ENCODE measurements around the gene OR5T3.
"Not testable (repeated sequence)": the region's sequence is repeated elsewhere in the genome, so short reads cannot be mapped to it uniquely, and the experiment has no call there.

OR5T3 gene

DNA sequence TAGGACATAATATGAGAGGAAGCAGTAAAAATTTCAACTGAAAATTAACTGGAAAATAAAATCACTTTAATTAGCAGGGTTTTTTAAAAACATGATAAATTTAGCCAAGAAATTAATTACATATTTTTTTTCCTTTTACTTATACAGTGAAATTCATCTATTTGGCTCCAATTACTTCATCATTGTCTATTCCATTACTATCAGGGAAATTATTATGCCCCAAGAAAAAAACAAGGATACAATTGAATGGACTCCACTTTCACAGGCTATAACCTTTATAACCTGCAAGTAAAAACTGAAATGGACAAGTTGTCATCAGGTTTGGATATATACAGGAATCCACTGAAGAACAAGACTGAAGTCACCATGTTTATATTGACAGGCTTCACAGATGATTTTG, at the start of gene OR5T3:
OR5T3 (plus strand) TSS at position 301 of the 400 bp plus-strand sequence; CDS start at position 301, 0 bp downstream.
- no peak for DNase-seq (ENCODE audit: low read depth)
- H3K4me3 ChIP-seq (ENCODE audit: low read depth, low read length) = no peak within 1 kb of the TSS
- TF ChIP-seq, protein P1, sequence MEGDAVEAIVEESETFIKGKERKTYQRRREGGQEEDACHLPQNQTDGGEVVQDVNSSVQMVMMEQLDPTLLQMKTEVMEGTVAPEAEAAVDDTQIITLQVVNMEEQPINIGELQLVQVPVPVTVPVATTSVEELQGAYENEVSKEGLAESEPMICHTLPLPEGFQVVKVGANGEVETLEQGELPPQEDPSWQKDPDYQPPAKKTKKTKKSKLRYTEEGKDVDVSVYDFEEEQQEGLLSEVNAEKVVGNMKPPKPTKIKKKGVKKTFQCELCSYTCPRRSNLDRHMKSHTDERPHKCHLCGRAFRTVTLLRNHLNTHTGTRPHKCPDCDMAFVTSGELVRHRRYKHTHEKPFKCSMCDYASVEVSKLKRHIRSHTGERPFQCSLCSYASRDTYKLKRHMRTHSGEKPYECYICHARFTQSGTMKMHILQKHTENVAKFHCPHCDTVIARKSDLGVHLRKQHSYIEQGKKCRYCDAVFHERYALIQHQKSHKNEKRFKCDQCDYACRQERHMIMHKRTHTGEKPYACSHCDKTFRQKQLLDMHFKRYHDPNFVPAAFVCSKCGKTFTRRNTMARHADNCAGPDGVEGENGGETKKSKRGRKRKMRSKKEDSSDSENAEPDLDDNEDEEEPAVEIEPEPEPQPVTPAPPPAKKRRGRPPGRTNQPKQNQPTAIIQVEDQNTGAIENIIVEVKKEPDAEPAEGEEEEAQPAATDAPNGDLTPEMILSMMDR (IDR thresholded peaks at IDR 0.05; ENCODE audit: control insufficient read depth, extremely low read depth, insufficient read depth) = no peak

DNA sequence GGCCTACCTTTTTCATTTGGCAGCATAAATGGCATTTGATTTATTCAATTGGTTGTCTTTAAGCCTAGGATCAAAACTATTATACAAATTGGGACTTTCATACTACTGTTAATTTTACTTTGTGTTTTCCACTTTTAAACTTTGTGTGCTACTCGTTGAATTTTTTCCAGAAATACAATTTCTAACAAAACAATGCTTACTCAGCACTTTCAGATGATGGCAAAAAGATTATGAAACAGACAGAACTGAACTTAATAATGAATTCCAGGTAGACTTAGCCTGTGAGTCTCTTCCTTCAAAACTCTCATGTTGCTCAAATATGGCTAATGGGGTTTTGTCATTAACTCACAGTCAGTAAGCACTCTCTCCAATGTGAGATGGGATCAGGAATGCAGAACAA, 44.3 kb upstream of the OR5T3 start:
- no peak overlapping the region for H3K4me3 ChIP-seq (ENCODE audit: low read depth, low read length)
- no peak for DNase-seq (ENCODE audit: low read depth)
- TF ChIP-seq, protein P1 (IDR thresholded peaks at IDR 0.05; ENCODE audit: control insufficient read depth, extremely low read depth, insufficient read depth) = no peak

DNA sequence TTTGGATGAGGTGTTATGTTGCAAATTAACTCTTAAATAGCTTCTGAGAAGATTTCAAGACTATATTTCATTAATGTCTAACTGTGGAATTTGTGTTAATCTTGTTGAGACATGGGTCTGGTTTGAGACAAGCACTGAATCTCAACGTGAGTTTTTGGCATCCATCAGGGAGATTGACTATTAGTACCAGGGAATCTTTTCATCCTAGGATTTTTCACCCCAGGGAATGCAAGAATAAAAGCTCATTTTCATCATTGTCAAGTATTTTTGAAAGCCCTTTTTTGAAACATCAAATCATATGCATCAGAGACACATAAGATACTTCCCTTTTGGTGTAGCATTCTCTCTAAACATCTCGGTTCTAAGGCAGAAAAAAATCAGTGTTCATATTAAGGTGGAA, 37.5 kb upstream of the OR5T3 start:
- H3K4me3 ChIP-seq (ENCODE audit: low read depth, low read length) = no peak overlapping the region
- TF ChIP-seq, protein P1 (IDR thresholded peaks at IDR 0.05; ENCODE audit: control insufficient read depth, extremely low read depth, insufficient read depth) = no peak
- DNase-seq (ENCODE audit: low read depth) = no peak

DNA sequence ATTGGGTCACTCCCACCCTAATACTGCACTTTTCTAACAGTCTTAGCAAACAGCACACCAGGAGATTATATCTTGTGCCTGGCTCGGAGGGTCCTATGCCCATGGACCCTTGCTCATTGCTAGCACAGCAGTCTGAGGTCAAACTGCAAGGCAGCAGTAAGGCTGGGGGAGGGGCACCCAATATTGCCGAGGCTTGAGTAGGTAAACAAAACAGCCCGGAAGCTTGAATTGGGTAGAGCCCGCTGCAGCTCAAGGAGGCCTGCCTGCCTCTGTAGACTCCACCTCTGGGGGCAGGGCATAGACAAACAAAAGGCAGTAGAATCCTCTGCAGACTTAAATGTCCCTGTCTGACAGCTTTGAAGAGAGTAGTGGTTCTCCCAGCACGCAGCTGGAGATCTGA, 32.3 kb upstream of the OR5T3 start:
- not testable (repeated sequence) for DNase-seq (ENCODE audit: low read depth); H3K4me3 ChIP-seq (ENCODE audit: low read depth, low read length)

DNA sequence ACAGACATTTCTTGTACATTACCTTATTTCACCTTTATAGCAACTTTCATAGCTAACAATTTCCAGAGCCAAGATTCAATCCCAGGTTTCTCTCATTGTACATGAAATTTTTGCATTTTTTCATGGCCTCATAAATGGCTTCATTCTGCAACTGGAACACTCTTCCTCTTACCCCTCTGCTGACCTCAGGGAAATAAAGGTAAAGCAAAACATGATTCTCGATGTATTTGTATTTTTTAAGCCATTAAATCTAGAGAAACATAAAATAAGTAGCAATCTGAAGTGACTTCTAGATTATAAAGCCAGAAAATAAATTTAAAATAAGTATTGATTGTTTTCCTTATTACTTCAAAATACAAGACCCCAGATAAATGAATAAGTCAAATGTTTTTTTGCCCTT, 17.9 kb upstream of the OR5T3 start, which contains the start of gene OR5T2:
OR5T2 (minus strand) TSS at position 101 of the 400 bp plus-strand sequence. CDS start 1,193 bp downstream, outside the sequence.
- TF ChIP-seq, protein P1 (IDR thresholded peaks at IDR 0.05; ENCODE audit: control insufficient read depth, extremely low read depth, insufficient read depth) = no peak
- no peak for DNase-seq (ENCODE audit: low read depth)
- no peak within 1 kb of the TSS for H3K4me3 ChIP-seq (ENCODE audit: low read depth, low read length)

DNA sequence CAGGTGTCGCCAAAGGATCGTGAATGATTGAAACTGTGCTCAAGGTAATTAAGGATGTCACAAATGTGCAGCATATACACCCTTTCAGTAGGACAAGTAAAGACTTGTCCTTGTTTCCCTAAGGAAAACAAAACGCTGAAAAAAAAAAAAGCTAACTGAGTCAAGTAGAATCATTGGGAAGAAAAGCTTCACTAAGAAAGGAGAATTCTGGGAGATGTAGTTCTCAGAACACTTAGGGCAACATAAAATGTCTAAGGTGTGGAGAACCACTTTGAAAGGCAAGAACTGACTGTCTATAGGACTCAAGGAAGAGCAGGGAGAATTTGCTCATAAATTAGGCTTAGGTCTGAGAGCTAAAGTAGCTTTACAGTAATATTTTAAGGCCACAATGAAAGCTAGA, 19.0 kb downstream of the OR5T3 start:
- TF ChIP-seq, protein P1 (IDR thresholded peaks at IDR 0.05; ENCODE audit: control insufficient read depth, extremely low read depth, insufficient read depth) = 0 out of 2 replicates have a peak, but pooled peaks have one; percentile 10
- DNase-seq (ENCODE audit: low read depth) = no peak
- no peak overlapping the region for H3K4me3 ChIP-seq (ENCODE audit: low read depth, low read length)

DNA sequence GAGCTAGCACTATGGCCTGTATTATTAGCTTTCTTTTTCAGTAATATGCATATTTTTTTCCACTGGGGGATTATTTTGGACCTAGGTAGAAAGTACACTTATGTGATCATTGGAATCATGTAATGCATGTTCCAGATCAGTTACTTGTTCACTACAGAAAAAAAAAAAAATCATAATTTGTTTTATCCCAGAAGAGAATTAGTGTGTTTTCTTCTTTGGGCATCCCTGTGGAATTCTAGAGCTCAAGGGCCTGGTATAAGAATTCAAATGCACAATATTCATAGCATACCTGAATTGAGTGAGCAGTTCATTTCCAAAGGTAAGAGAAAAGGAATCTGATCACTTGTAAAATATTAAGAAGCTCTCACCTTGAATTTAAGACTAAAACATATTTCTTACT, 21.8 kb downstream of the OR5T3 start, which contains the start of gene OR5T1:
OR5T1 (plus strand) TSS at position 301 of the 400 bp plus-strand sequence. CDS start 1,485 bp downstream, outside the sequence.
- TF ChIP-seq, protein P1 (IDR thresholded peaks at IDR 0.05; ENCODE audit: control insufficient read depth, extremely low read depth, insufficient read depth) = no peak
- H3K4me3 ChIP-seq (ENCODE audit: low read depth, low read length) = no peak within 1 kb of the TSS
- no peak for DNase-seq (ENCODE audit: low read depth)

Measured in LNCaP clone FGC (cell line).